ENCODE measurements around the gene KCNQ1.

KCNQ1 gene

GRCh38 chr11:2550606-2550970 lies 105.8 kb downstream of the KCNQ1 start:
- DNase-seq (ENCODE audit: insufficient read length, low spot score) (no peak), FAIRE-seq (no peak)
- TF ChIP-seq POLR2A (IDR thresholded peaks at IDR 0.05; ENCODE audit: low read depth, low read length) (no peak), PAX5 (IDR thresholded peaks at IDR 0.05; ENCODE audit: insufficient read depth, low read length, severe bottlenecking) (no peak), SPI1 (IDR thresholded peaks at IDR 0.05; ENCODE audit: low read depth, low read length) (no peak), POU2F2 (IDR thresholded peaks at IDR 0.05; ENCODE audit: low read depth, low read length) (no peak), TAF1 (IDR thresholded peaks at IDR 0.05; ENCODE audit: low read depth, low read length) (no peak), POLR2AphosphoS5 (IDR thresholded peaks at IDR 0.05; ENCODE audit: low read depth, low read length) (no peak)

- no peak for DNase-seq (ENCODE audit: insufficient read length, low spot score)
- TF ChIP-seq POU2F2 (IDR thresholded peaks at IDR 0.05; ENCODE audit: low read depth, low read length) (no peak), SPI1 (IDR thresholded peaks at IDR 0.05; ENCODE audit: low read depth, low read length) (no peak), POLR2AphosphoS5 (IDR thresholded peaks at IDR 0.05; ENCODE audit: low read depth, low read length) (no peak), POLR2A (IDR thresholded peaks at IDR 0.05; ENCODE audit: low read depth, low read length) (no peak), PAX5 (IDR thresholded peaks at IDR 0.05; ENCODE audit: insufficient read depth, low read length, severe bottlenecking) (no peak), TAF1 (IDR thresholded peaks at IDR 0.05; ENCODE audit: low read depth, low read length) (no peak)
- FAIRE-seq, result no peak
Observed at GRCh38 chr11:2551131-2551530, 106.3 kb downstream of the KCNQ1 start.

- FAIRE-seq (no peak), DNase-seq (ENCODE audit: insufficient read length, low spot score) (no peak)
- TF ChIP-seq PAX5 (IDR thresholded peaks at IDR 0.05; ENCODE audit: insufficient read depth, low read length, severe bottlenecking) (no peak), POU2F2 (IDR thresholded peaks at IDR 0.05; ENCODE audit: low read depth, low read length) (no peak), POLR2A (IDR thresholded peaks at IDR 0.05; ENCODE audit: low read depth, low read length) (no peak), SPI1 (IDR thresholded peaks at IDR 0.05; ENCODE audit: low read depth, low read length) (no peak), TAF1 (IDR thresholded peaks at IDR 0.05; ENCODE audit: low read depth, low read length) (no peak), POLR2AphosphoS5 (IDR thresholded peaks at IDR 0.05; ENCODE audit: low read depth, low read length) (no peak)
Observed at GRCh38 chr11:2552210-2552609, 107.4 kb downstream of the KCNQ1 start.

- no peak for DNase-seq (ENCODE audit: insufficient read length, low spot score)
- FAIRE-seq, result no peak
- TF ChIP-seq PAX5 (IDR thresholded peaks at IDR 0.05; ENCODE audit: insufficient read depth, low read length, severe bottlenecking), result no peak
Observed at GRCh38 chr11:2553198-2553597, 108.4 kb downstream of the KCNQ1 start.

GRCh38 chr11:2553886-2554285 lies 109.1 kb downstream of the KCNQ1 start:
- FAIRE-seq, result no peak
- TF ChIP-seq POLR2A (IDR thresholded peaks at IDR 0.05; ENCODE audit: low read depth, low read length) (no peak), TAF1 (IDR thresholded peaks at IDR 0.05; ENCODE audit: low read depth, low read length) (no peak), POU2F2 (IDR thresholded peaks at IDR 0.05; ENCODE audit: low read depth, low read length) (no peak), PAX5 (IDR thresholded peaks at IDR 0.05; ENCODE audit: insufficient read depth, low read length, severe bottlenecking) (no peak), SPI1 (IDR thresholded peaks at IDR 0.05; ENCODE audit: low read depth, low read length) (no peak), POLR2AphosphoS5 (IDR thresholded peaks at IDR 0.05; ENCODE audit: low read depth, low read length) (no peak)
- DNase-seq (ENCODE audit: insufficient read length, low spot score), result no peak

- no peak for TF ChIP-seq TAF1 (IDR thresholded peaks at IDR 0.05; ENCODE audit: low read depth, low read length)
- TF ChIP-seq POU2F2 (IDR thresholded peaks at IDR 0.05; ENCODE audit: low read depth, low read length), result no peak
- TF ChIP-seq POLR2A (IDR thresholded peaks at IDR 0.05; ENCODE audit: low read depth, low read length), result no peak
- no peak for TF ChIP-seq POLR2AphosphoS5 (IDR thresholded peaks at IDR 0.05; ENCODE audit: low read depth, low read length)
- TF ChIP-seq PAX5 (IDR thresholded peaks at IDR 0.05; ENCODE audit: insufficient read depth, low read length, severe bottlenecking), result no peak
- no peak for TF ChIP-seq SPI1 (IDR thresholded peaks at IDR 0.05; ENCODE audit: low read depth, low read length)
- FAIRE-seq (no peak), DNase-seq (ENCODE audit: insufficient read length, low spot score) (no peak)
Observed at GRCh38 chr11:2554338-2555207, 109.8 kb downstream of the KCNQ1 start.

- FAIRE-seq, result no peak
- TF ChIP-seq TAF1 (IDR thresholded peaks at IDR 0.05; ENCODE audit: low read depth, low read length) (no peak), POU2F2 (IDR thresholded peaks at IDR 0.05; ENCODE audit: low read depth, low read length) (no peak)
- DNase-seq (ENCODE audit: insufficient read length, low spot score), result no peak
Observed at GRCh38 chr11:2555336-2555735, 110.5 kb downstream of the KCNQ1 start.

GRCh38 chr11:2555891-2556290 lies 111.1 kb downstream of the KCNQ1 start:
- no peak for FAIRE-seq

GRCh38 chr11:2557381-2557780 lies 112.6 kb downstream of the KCNQ1 start:
- FAIRE-seq (no peak), DNase-seq (ENCODE audit: insufficient read length, low spot score) (no peak)
- TF ChIP-seq POLR2AphosphoS5 (IDR thresholded peaks at IDR 0.05; ENCODE audit: low read depth, low read length) (no peak), TAF1 (IDR thresholded peaks at IDR 0.05; ENCODE audit: low read depth, low read length) (no peak), PAX5 (IDR thresholded peaks at IDR 0.05; ENCODE audit: insufficient read depth, low read length, severe bottlenecking) (no peak), SPI1 (IDR thresholded peaks at IDR 0.05; ENCODE audit: low read depth, low read length) (no peak), POLR2A (IDR thresholded peaks at IDR 0.05; ENCODE audit: low read depth, low read length) (no peak), POU2F2 (IDR thresholded peaks at IDR 0.05; ENCODE audit: low read depth, low read length) (no peak)

More at GRCh38 chr11:2555891-2556290, 111.1 kb downstream of the KCNQ1 start:
- TF ChIP-seq SPI1 (IDR thresholded peaks at IDR 0.05; ENCODE audit: low read depth, low read length) (no peak), POLR2A (IDR thresholded peaks at IDR 0.05; ENCODE audit: low read depth, low read length) (no peak), TAF1 (IDR thresholded peaks at IDR 0.05; ENCODE audit: low read depth, low read length) (no peak), PAX5 (IDR thresholded peaks at IDR 0.05; ENCODE audit: insufficient read depth, low read length, severe bottlenecking) (no peak), POU2F2 (IDR thresholded peaks at IDR 0.05; ENCODE audit: low read depth, low read length) (no peak), POLR2AphosphoS5 (IDR thresholded peaks at IDR 0.05; ENCODE audit: low read depth, low read length) (no peak)
- no peak for DNase-seq (ENCODE audit: insufficient read length, low spot score)

- TF ChIP-seq POLR2AphosphoS5 (IDR thresholded peaks at IDR 0.05; ENCODE audit: low read depth, low read length), result no peak
- TF ChIP-seq POU2F2 (IDR thresholded peaks at IDR 0.05; ENCODE audit: low read depth, low read length), result no peak
- TF ChIP-seq POLR2A (IDR thresholded peaks at IDR 0.05; ENCODE audit: low read depth, low read length), result no peak
- TF ChIP-seq TAF1 (IDR thresholded peaks at IDR 0.05; ENCODE audit: low read depth, low read length), result no peak
- no peak for TF ChIP-seq PAX5 (IDR thresholded peaks at IDR 0.05; ENCODE audit: insufficient read depth, low read length, severe bottlenecking)
- FAIRE-seq (no peak), DNase-seq (ENCODE audit: insufficient read length, low spot score) (no peak)
Observed at GRCh38 chr11:2558397-2558796, 113.6 kb downstream of the KCNQ1 start.

Measured in GM12891 (cell line).